NCI-H82 treated with DMSO at 0.1 percent for 48 hours (cell line): ENCODE measurements around the gene ESAM.

Experiments
- DNase-seq: peaks from one replicate; lab custom pipeline; 2025; ENCODE audit not compliant: unreplicated experiment; lab: John Stamatoyannopoulos, UW

The ESAM gene

GRCh38 chr11:124753624-124754023 lies 8.5 kb downstream of the ESAM start:
- no peak for DNase-seq

- DNase-seq, result no peak
Measured at GRCh38 chr11:124753205-124753604, 8.9 kb downstream of the ESAM start.

- no peak for DNase-seq
Measured at GRCh38 chr11:124752471-124753102, 9.5 kb downstream of the ESAM start.

GRCh38 chr11:124751741-124752470 lies 10.2 kb downstream of the ESAM start, which contains the start of gene VSIG2:
VSIG2 (minus strand) TSS chr11:124752255; CDS start chr11:124752137, 118 bp downstream.
- no peak for DNase-seq

GRCh38 chr11:124751391-124751740 lies 10.7 kb downstream of the ESAM start:
- DNase-seq, result no peak

- no peak for DNase-seq
Measured at GRCh38 chr11:124749912-124750311, 12.2 kb downstream of the ESAM start.

- no peak for DNase-seq
Measured at GRCh38 chr11:124748481-124749343, 13.4 kb downstream of the ESAM start.

- no peak for DNase-seq
Measured at GRCh38 chr11:124748100-124748418, 14.0 kb downstream of the ESAM start.

- DNase-seq, result no peak
Measured at GRCh38 chr11:124747406-124748099, 14.5 kb downstream of the ESAM start.

GRCh38 chr11:124746621-124747243 lies 15.4 kb downstream of the ESAM start:
- no peak for DNase-seq

GRCh38 chr11:124745835-124746620 lies 16.1 kb downstream of the ESAM start:
- no peak for DNase-seq

- DNase-seq, result no peak
Measured at GRCh38 chr11:124745270-124745834, 16.7 kb downstream of the ESAM start.

- no peak for DNase-seq
Measured at GRCh38 chr11:124743050-124743449, 19.0 kb downstream of the ESAM start.

GRCh38 chr11:124742555-124742954 lies 19.5 kb downstream of the ESAM start:
- no peak for DNase-seq

GRCh38 chr11:124740277-124740882 lies 21.7 kb downstream of the ESAM start:
- DNase-seq, result no peak

- DNase-seq, result peak; percentile 68
Measured at GRCh38 chr11:124739479-124740276, 22.4 kb downstream of the ESAM start, which contains the start of gene NRGN. NRGN (plus strand) TSS chr11:124739942; CDS start chr11:124740085, 143 bp downstream.

GRCh38 chr11:124738713-124739478 lies 23.2 kb downstream of the ESAM start:
- DNase-seq, result no peak
